ENCODE results near the gene KASH5.

GRCh38 chr19:49434907-49435583 is 47.0 kb downstream of the KASH5 start:
- no peak for TF ChIP-seq CTCF (conservative IDR thresholded peaks at IDR 0.05; ENCODE audit: low read depth, low read length)
- no peak for TF ChIP-seq EZH2 (IDR thresholded peaks at IDR 0.05; ENCODE audit: borderline replicate concordance, low read depth, low read length, poor library complexity, severe bottlenecking)

All from A673 (cell line).